Measurements from ENCODE around the gene KCNC2. TPM values are rescaled to one million over a fixed set of nuclear protein-coding genes. Genes with fewer than 3 reads are reported as not detected.
"Not testable (repeated sequence)": the region's sequence is repeated elsewhere in the genome, so short reads cannot be mapped to it uniquely, and the experiment has no call there.

Gene KCNC2
- polyA plus RNA-seq, 1 donor from 2014 or later: 7.4 TPM

- Histone ChIP-seq H2AFZ (ENCODE audit: low read depth, low read length) (no peak overlapping the region), H3K27me3 (ENCODE audit: insufficient read depth, low read depth, low read length) (no peaks in the 10 kb centered on the region), H3K27ac (ENCODE audit: low read length) (no peak overlapping the region), H4K20me1 (ENCODE audit: insufficient read depth) (no peaks in the 10 kb centered on the region), H3K79me2 (replicated peaks; ENCODE audit: insufficient read depth, low read length) (no peaks in the 10 kb centered on the region), H3K36me3 (ENCODE audit: insufficient read depth, low read length) (no peaks in the 10 kb centered on the region), H3F3A (ENCODE audit: insufficient read depth, low read length, poor library complexity, severe bottlenecking) (no peaks in the 10 kb centered on the region), H3K9me3 (ENCODE audit: low read length) (no peaks in the 10 kb centered on the region), H3K4me3 (ENCODE audit: low read length) (no peak overlapping the region), H3K9me2 (ENCODE audit: insufficient read depth, low read length) (no peaks in the 10 kb centered on the region), H3K9ac (ENCODE audit: low read length) (no peak overlapping the region), H3K4me2 (ENCODE audit: low read length) (no peak overlapping the region)
- TF ChIP-seq SMC3 (conservative IDR thresholded peaks at IDR 0.05; ENCODE audit: poor library complexity) (no peak), MXI1 (conservative IDR thresholded peaks at IDR 0.05; ENCODE audit: poor library complexity, severe bottlenecking) (no peak), CTCF (IDR thresholded peaks at IDR 0.05; ENCODE audit: poor library complexity, severe bottlenecking) (no peak), TAF1 (IDR thresholded peaks at IDR 0.05; ENCODE audit: low read depth) (no peak), POLR2AphosphoS5 (IDR thresholded peaks at IDR 0.05) (no peak), EP300 (conservative IDR thresholded peaks at IDR 0.05; ENCODE audit: poor library complexity, severe bottlenecking) (no peak), RAD21 (conservative IDR thresholded peaks at IDR 0.05) (no peak), EZH2 (IDR thresholded peaks at IDR 0.05; ENCODE audit: borderline replicate concordance, insufficient read depth, low read length, poor library complexity, severe bottlenecking) (no peak), REST (IDR thresholded peaks at IDR 0.05; ENCODE audit: borderline replicate concordance) (no peak)
Measured at GRCh38 chr12:75192196-75192595, 17.4 kb downstream of the KCNC2 start.

GRCh38 chr12:75190846-75191245 is 18.8 kb downstream of the KCNC2 start:
- no peaks in the 10 kb centered on the region for H3F3A ChIP-seq (ENCODE audit: insufficient read depth, low read length, poor library complexity, severe bottlenecking)
- H4K20me1 ChIP-seq (ENCODE audit: insufficient read depth): no peaks in the 10 kb centered on the region
- no peaks in the 10 kb centered on the region for H3K27me3 ChIP-seq (ENCODE audit: insufficient read depth, low read depth, low read length)
- no peaks in the 10 kb centered on the region for H3K9me2 ChIP-seq (ENCODE audit: insufficient read depth, low read length)
- H3K9ac ChIP-seq (ENCODE audit: low read length): no peak overlapping the region
- H3K9me3 ChIP-seq (ENCODE audit: low read length): no peaks in the 10 kb centered on the region
- no peak overlapping the region for H3K4me2 ChIP-seq (ENCODE audit: low read length)
- H3K79me2 ChIP-seq (replicated peaks; ENCODE audit: insufficient read depth, low read length): no peaks in the 10 kb centered on the region
- TF ChIP-seq RAD21 (conservative IDR thresholded peaks at IDR 0.05) (no peak), EP300 (conservative IDR thresholded peaks at IDR 0.05; ENCODE audit: poor library complexity, severe bottlenecking) (no peak), POLR2AphosphoS5 (IDR thresholded peaks at IDR 0.05) (no peak), SMC3 (conservative IDR thresholded peaks at IDR 0.05; ENCODE audit: poor library complexity) (no peak), EZH2 (IDR thresholded peaks at IDR 0.05; ENCODE audit: borderline replicate concordance, insufficient read depth, low read length, poor library complexity, severe bottlenecking) (no peak)
- no peak overlapping the region for H3K4me3 ChIP-seq (ENCODE audit: low read length)
- H3K27ac ChIP-seq (ENCODE audit: low read length): no peak overlapping the region
- no peak overlapping the region for H2AFZ ChIP-seq (ENCODE audit: low read depth, low read length)
- H3K36me3 ChIP-seq (ENCODE audit: insufficient read depth, low read length): no peaks in the 10 kb centered on the region

- H3K79me2 ChIP-seq (replicated peaks; ENCODE audit: insufficient read depth, low read length); H3K4me2 ChIP-seq (ENCODE audit: low read length); H3K27me3 ChIP-seq (ENCODE audit: insufficient read depth, low read depth, low read length); H3F3A ChIP-seq (ENCODE audit: insufficient read depth, low read length, poor library complexity, severe bottlenecking); H3K9ac ChIP-seq (ENCODE audit: low read length); H3K27ac ChIP-seq (ENCODE audit: low read length); H2AFZ ChIP-seq (ENCODE audit: low read depth, low read length); H3K9me2 ChIP-seq (ENCODE audit: insufficient read depth, low read length); H3K9me3 ChIP-seq (ENCODE audit: low read length); H3K36me3 ChIP-seq (ENCODE audit: insufficient read depth, low read length); H3K4me3 ChIP-seq (ENCODE audit: low read length); H4K20me1 ChIP-seq (ENCODE audit: insufficient read depth): not testable (repeated sequence)
Measured at GRCh38 chr12:75185881-75186280, 23.8 kb downstream of the KCNC2 start.
